ENCODE measurements around the gene TEX14. TPM values are rescaled to one million over a fixed set of nuclear protein-coding genes. Genes with fewer than 3 reads are reported as not detected.

TEX14 gene
- total and polyA plus RNA-seq, 2 experiments from 2014 or later: 0.15 TPM; not detected in 1

DNA sequence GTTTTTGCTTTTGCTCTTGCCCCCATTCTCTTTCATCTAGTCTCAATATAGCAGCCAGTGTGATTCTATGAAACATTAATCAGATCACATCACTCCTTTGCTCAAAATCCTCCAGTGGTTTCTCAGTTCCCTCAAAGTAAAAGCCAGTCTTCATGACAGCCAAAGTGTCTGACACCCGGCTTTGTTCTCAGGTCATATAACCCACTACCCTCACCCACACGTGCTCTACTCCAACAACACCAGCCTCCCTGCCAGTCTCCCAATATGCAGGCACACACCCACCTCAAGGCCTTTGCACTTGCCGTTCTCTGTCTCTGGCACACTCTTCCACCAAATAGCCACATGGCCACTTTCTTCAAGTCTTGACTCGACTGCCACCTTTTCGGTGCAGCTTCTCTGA, 181.8 kb downstream of the TEX14 start:
- Histone ChIP-seq H3K4me2 (ENCODE audit: unreplicated experiment) (no peak overlapping the region), H2AFZ (no peak overlapping the region), H3K9ac (no peak overlapping the region), H3F3A (ENCODE audit: insufficient read depth) (peaks cover 3% of the 10 kb centered on the region; the same call in 1 of the 2 replicates), H3K4me1 (ENCODE audit: insufficient read depth) (0 out of 2 replicates have a peak, but pooled peaks cover 5% of the 10 kb centered on the region), H3K4me3 (no peak overlapping the region), H3K9me2 (ENCODE audit: insufficient read depth) (no peaks in the 10 kb centered on the region), H3K36me3 (ENCODE audit: low read depth) (peaks cover 12% of the 10 kb centered on the region; the same call in 1 of the 2 replicates), H3K79me2 (ENCODE audit: insufficient read depth) (no peaks in the 10 kb centered on the region), H4K20me1 (ENCODE audit: insufficient read depth) (no peaks in the 10 kb centered on the region), H3K27me3 (replicated peaks; ENCODE audit: insufficient read depth) (no peaks in the 10 kb centered on the region), H3K9me3 (ENCODE audit: low read depth) (no peaks in the 10 kb centered on the region), H3K27ac (no peak overlapping the region)
- 95 to 97% methylated on average over 5 of the region's 5 CpGs for WGBS, 2 experiments (ENCODE audit: low coverage in 1 of 2, low lambda C conversion rate in 2 of 2, missing lambda C conversion rate in 2 of 2)
- no peak for DNase-seq
- in situ Hi-C loops (cut with MboI): no loop called here
- TF ChIP-seq EZH2 (IDR thresholded peaks at IDR 0.05; ENCODE audit: insufficient read depth, poor library complexity, severe bottlenecking): no peak
- no peak for TF ChIP-seq EZH2phosphoT487 (IDR thresholded peaks at IDR 0.05; ENCODE audit: insufficient read depth, low read depth)

DNA sequence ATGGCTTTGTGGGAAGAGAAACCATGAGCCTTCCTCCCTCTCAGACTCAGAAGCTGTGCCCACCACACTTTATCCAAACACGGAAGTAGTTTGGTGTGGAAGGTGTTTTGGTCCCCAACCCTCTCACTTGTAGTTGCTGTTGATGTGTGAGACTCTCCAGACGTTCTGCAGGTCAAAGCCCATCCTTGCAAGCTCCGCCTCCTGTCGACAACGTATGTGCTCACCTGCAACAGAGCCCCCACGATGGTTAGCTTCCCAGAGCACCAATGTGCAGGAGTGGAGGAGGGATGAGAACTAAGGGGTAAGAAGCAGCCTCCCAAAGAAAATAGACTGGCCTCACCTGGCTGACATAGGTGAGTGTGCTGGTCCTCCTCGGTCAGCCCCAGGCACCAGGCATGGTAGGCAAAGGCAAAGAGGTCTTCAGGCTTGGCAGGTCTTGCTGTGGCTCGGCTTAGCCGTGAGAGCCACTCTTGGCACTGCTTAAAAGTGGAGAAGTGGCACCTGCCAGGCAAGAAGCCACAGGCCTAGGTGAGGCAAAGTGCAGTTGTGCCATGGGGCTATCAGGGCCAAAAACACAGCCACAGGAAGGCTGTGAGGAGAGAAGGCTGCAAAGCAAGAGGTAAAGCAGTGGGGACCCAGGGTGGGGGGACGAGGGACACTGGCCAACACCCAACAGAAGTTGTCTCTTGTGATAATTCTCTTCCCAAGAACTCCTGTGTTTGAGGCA, 183.3 kb downstream of the TEX14 start:
- 68% methylated on average over 10 of the region's 10 CpGs for WGBS, 2 experiments (ENCODE audit: low coverage in 1 of 2, low lambda C conversion rate in 2 of 2, missing lambda C conversion rate in 2 of 2)
- 0 out of 2 replicates have a peak, but pooled peaks cover 1% of the 10 kb centered on the region for H3K4me1 ChIP-seq (ENCODE audit: insufficient read depth)
- H3K79me2 ChIP-seq (ENCODE audit: insufficient read depth): no peaks in the 10 kb centered on the region
- H3F3A ChIP-seq (ENCODE audit: insufficient read depth): no peaks in the 10 kb centered on the region
- H3K9me2 ChIP-seq (ENCODE audit: insufficient read depth): no peaks in the 10 kb centered on the region
- no peak overlapping the region for H3K9ac ChIP-seq
- H3K9me3 ChIP-seq (ENCODE audit: low read depth): no peaks in the 10 kb centered on the region
- H3K4me3 ChIP-seq: no peak overlapping the region
- TF ChIP-seq EZH2 (IDR thresholded peaks at IDR 0.05; ENCODE audit: insufficient read depth, poor library complexity, severe bottlenecking) (no peak), EZH2phosphoT487 (IDR thresholded peaks at IDR 0.05; ENCODE audit: insufficient read depth, low read depth) (no peak)
- no peak overlapping the region for H2AFZ ChIP-seq
- in situ Hi-C loops (cut with MboI): no loop called here
- H3K27ac ChIP-seq: no peak overlapping the region
- no peaks in the 10 kb centered on the region for H4K20me1 ChIP-seq (ENCODE audit: insufficient read depth)
- DNase-seq: no peak
- peaks cover 12% of the 10 kb centered on the region; the same call in 1 of the 2 replicates for H3K36me3 ChIP-seq (ENCODE audit: low read depth)
- H3K27me3 ChIP-seq (replicated peaks; ENCODE audit: insufficient read depth): no peaks in the 10 kb centered on the region
- H3K4me2 ChIP-seq (ENCODE audit: unreplicated experiment): no peak overlapping the region

DNA sequence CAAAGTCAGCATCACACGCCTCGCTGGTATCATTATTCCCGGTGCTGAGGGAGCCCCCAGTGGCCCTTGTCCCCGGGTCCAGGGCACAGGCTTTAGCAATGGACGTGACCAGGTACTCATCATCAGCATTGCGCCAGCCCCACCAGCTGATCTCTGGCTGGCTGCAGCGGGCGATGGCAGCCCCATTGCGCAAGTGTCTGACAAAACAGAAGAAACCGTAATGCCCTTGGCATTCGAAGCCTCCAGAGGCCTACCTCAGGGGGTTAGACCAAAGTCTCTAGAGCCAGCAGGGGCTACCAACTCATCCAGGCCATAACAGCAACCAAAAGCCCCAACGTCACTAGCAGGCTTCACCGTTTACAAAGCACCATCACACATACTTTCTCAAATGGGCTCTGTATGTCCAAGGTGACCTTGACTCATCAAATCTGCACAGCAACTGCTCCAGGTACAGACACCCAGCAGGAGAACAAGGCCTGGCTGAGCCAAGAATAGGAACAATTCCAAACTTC, 184.7 kb downstream of the TEX14 start:
- Histone ChIP-seq H3K4me1 (ENCODE audit: insufficient read depth) (no peaks in the 10 kb centered on the region), H2AFZ (no peak overlapping the region), H4K20me1 (ENCODE audit: insufficient read depth) (no peaks in the 10 kb centered on the region), H3K36me3 (ENCODE audit: low read depth) (peaks cover 16% of the 10 kb centered on the region; the same call in 1 of the 2 replicates), H3K4me2 (ENCODE audit: unreplicated experiment) (no peak overlapping the region), H3K27ac (no peak overlapping the region), H3F3A (ENCODE audit: insufficient read depth) (no peaks in the 10 kb centered on the region), H3K9me3 (ENCODE audit: low read depth) (no peaks in the 10 kb centered on the region), H3K79me2 (ENCODE audit: insufficient read depth) (no peaks in the 10 kb centered on the region), H3K9ac (no peak overlapping the region), H3K9me2 (ENCODE audit: insufficient read depth) (no peaks in the 10 kb centered on the region), H3K4me3 (no peak overlapping the region), H3K27me3 (replicated peaks; ENCODE audit: insufficient read depth) (no peaks in the 10 kb centered on the region)
- in situ Hi-C loops (cut with MboI): no loop called here
- 97% methylated on average over 13 of the region's 13 CpGs for WGBS, 2 experiments (ENCODE audit: low coverage in 1 of 2, low lambda C conversion rate in 2 of 2, missing lambda C conversion rate in 2 of 2)
- TF ChIP-seq EZH2 (IDR thresholded peaks at IDR 0.05; ENCODE audit: insufficient read depth, poor library complexity, severe bottlenecking) (no peak), EZH2phosphoT487 (IDR thresholded peaks at IDR 0.05; ENCODE audit: insufficient read depth, low read depth) (no peak)
- DNase-seq: no peak

Small RNAs within 50 kb of the gene (small RNA-seq; reads per million reads assigned to genes)
- not detected for gene AC011195.1 (ENCODE audit: low read depth, low replicate concordance)
- gene RF00012 (ENCODE audit: low read depth, low replicate concordance): not detected
- not detected for gene RNU1-108P (ENCODE audit: low read depth, low replicate concordance)
- gene RNU1-52P (ENCODE audit: low read depth, low replicate concordance): not detected
- gene RNU1-85P (ENCODE audit: low read depth, low replicate concordance): not detected

Other genes starting within 250 kb of the TEX14 start
- not detected in 2 replicates for gene HSF5, start 203.6 kb downstream of the TEX14 start, total RNA-seq (2014; rRNA removed; shearing (Covaris generic))
- gene HSF5, start 203.6 kb downstream of the TEX14 start, polyA plus RNA-seq (2016; fragmentation: Nextera tagmentation; extraction: Ambion mirVana): not detected in 2 replicates
- 19.6 and 20.4 TPM in 2 replicates for gene MTMR4, start 177.4 kb downstream of the TEX14 start, total RNA-seq (2014; rRNA removed; shearing (Covaris generic))
- gene MTMR4, start 177.4 kb downstream of the TEX14 start, polyA plus RNA-seq (2016; fragmentation: Nextera tagmentation; extraction: Ambion mirVana): 8.0 and 8.2 TPM in 2 replicates
- 17.2 and 23.4 TPM in 2 replicates for gene RAD51C, start 557 bp upstream of the TEX14 start, total RNA-seq (2014; rRNA removed; shearing (Covaris generic))
- gene RAD51C, start 557 bp upstream of the TEX14 start, polyA plus RNA-seq (2016; fragmentation: Nextera tagmentation; extraction: Ambion mirVana): 40.2 and 45.8 TPM in 2 replicates
- gene PPM1E, start 63.8 kb upstream of the TEX14 start, total RNA-seq (2014; rRNA removed; shearing (Covaris generic)): not detected in 2 replicates
- 0.03 TPM in 1 of 2 replicates, not detected in the other for gene PPM1E, start 63.8 kb upstream of the TEX14 start, polyA plus RNA-seq (2016; fragmentation: Nextera tagmentation; extraction: Ambion mirVana)

Measured in GM23248 (cell line).